Activated naive CD8-positive, alpha-beta T cell treated with anti-CD3 and anti-CD28 coated beads, Interleukin-2, amount 50 U/mL, for 24 hours (primary cell): Measurements from ENCODE around the gene CTXN1.

Source experiments
- ATAC-seq: fragments of 150-1000 bp; cut with Tn5 transposase; one replicate; pipeline ENCODE4 v1.10.0; 2021
- DNase-seq: peaks from one replicate; pipeline ENCODE4 v3.0.0; 2021
- H3K27ac Mint-ChIP-seq: one replicate; pipeline ENCODE4 v1.8.0; 2021; ENCODE audit warnings: mild to moderate bottlenecking, mixed read lengths
- H3K27me3 Mint-ChIP-seq: one replicate; pipeline ENCODE4 v1.8.0; 2021; ENCODE audit warnings: mixed read lengths
- H3K36me3 Mint-ChIP-seq: one replicate; pipeline ENCODE4 v1.8.0; 2021; ENCODE audit warnings: low read depth, mixed read lengths
- H3K4me1 Mint-ChIP-seq: one replicate; pipeline ENCODE4 v1.8.0; 2021; ENCODE audit warnings: mixed read lengths
- H3K4me3 Mint-ChIP-seq: one replicate; pipeline ENCODE4 v1.8.0; 2021; ENCODE audit warnings: mild to moderate bottlenecking, moderate library complexity, mixed read lengths
- H3K9me3 Mint-ChIP-seq: one replicate; pipeline ENCODE4 v1.8.0; 2021; ENCODE audit warnings: mixed read lengths

Gene CTXN1

GRCh38 chr19:7916955-7917266, 9.0 kb downstream of the CTXN1 start:
- H3K4me3 Mint-ChIP-seq, result peak overlapping the region; percentile 70
- H3K36me3 Mint-ChIP-seq, result peaks cover 5% of the 10 kb centered on the region
- peak overlapping the region; percentile 39 for H3K27ac Mint-ChIP-seq
- no peaks in the 10 kb centered on the region for H3K9me3 Mint-ChIP-seq
- peaks cover 27% of the 10 kb centered on the region for H3K4me1 Mint-ChIP-seq
- ATAC-seq (no peak), DNase-seq (no peak)
- peaks cover 34% of the 10 kb centered on the region for H3K27me3 Mint-ChIP-seq

GRCh38 chr19:7916103-7916954, 9.6 kb downstream of the CTXN1 start:
- no peaks in the 10 kb centered on the region for H3K9me3 Mint-ChIP-seq
- DNase-seq (peak; percentile 71), ATAC-seq (peak; percentile 6)
- peaks cover 27% of the 10 kb centered on the region for H3K4me1 Mint-ChIP-seq
- H3K27me3 Mint-ChIP-seq, result peaks cover 34% of the 10 kb centered on the region
- peak overlapping the region; percentile 70 for H3K4me3 Mint-ChIP-seq
- H3K27ac Mint-ChIP-seq, result no peak overlapping the region
- peaks cover 6% of the 10 kb centered on the region for H3K36me3 Mint-ChIP-seq

- peaks cover 34% of the 10 kb centered on the region for H3K27me3 Mint-ChIP-seq
- H3K27ac Mint-ChIP-seq, result no peak overlapping the region
- ATAC-seq (no peak), DNase-seq (no peak)
- peaks cover 23% of the 10 kb centered on the region for H3K4me1 Mint-ChIP-seq
- H3K36me3 Mint-ChIP-seq, result peaks cover 10% of the 10 kb centered on the region
- peak overlapping the region; percentile 61 for H3K4me3 Mint-ChIP-seq
- no peaks in the 10 kb centered on the region for H3K9me3 Mint-ChIP-seq
Measured at GRCh38 chr19:7915250-7916102, 10.5 kb downstream of the CTXN1 start.

- Mint-ChIP-seq H3K36me3 (peaks cover 10% of the 10 kb centered on the region), H3K27ac (no peak within 1 kb of the TSS), H3K9me3 (no peaks in the 10 kb centered on the region), H3K4me3 (peak within 1 kb of the TSS; percentile 61), H3K4me1 (peaks cover 18% of the 10 kb centered on the region), H3K27me3 (peaks cover 29% of the 10 kb centered on the region)
- no peak for DNase-seq
- ATAC-seq, result no peak
Measured at GRCh38 chr19:7914598-7915045, 11.3 kb downstream of the CTXN1 start, which contains the start of gene TGFBR3L. Gene TGFBR3L, plus strand, starts transcription at chr19:7914830.

GRCh38 chr19:7914099-7914498, 11.8 kb downstream of the CTXN1 start:
- Mint-ChIP-seq H3K27me3 (peaks cover 26% of the 10 kb centered on the region), H3K4me1 (peaks cover 16% of the 10 kb centered on the region), H3K36me3 (peaks cover 10% of the 10 kb centered on the region), H3K4me3 (no peak overlapping the region), H3K27ac (no peak overlapping the region), H3K9me3 (no peaks in the 10 kb centered on the region)
- DNase-seq (no peak), ATAC-seq (no peak)

GRCh38 chr19:7913652-7914051, 12.3 kb downstream of the CTXN1 start:
- peaks cover 10% of the 10 kb centered on the region for H3K36me3 Mint-ChIP-seq
- no peak overlapping the region for H3K27ac Mint-ChIP-seq
- H3K4me1 Mint-ChIP-seq, result peaks cover 16% of the 10 kb centered on the region
- DNase-seq, result no peak
- H3K9me3 Mint-ChIP-seq, result no peaks in the 10 kb centered on the region
- H3K4me3 Mint-ChIP-seq, result no peak overlapping the region
- peaks cover 24% of the 10 kb centered on the region for H3K27me3 Mint-ChIP-seq
- no peak for ATAC-seq

GRCh38 chr19:7912697-7913564, 13.0 kb downstream of the CTXN1 start:
- Mint-ChIP-seq H3K4me3 (no peak overlapping the region), H3K36me3 (peaks cover 10% of the 10 kb centered on the region), H3K27ac (no peak overlapping the region)

GRCh38 chr19:7912144-7912696, 13.7 kb downstream of the CTXN1 start:
- H3K4me3 Mint-ChIP-seq, result no peak overlapping the region
- H3K27ac Mint-ChIP-seq, result no peak overlapping the region
- peaks cover 13% of the 10 kb centered on the region for H3K4me1 Mint-ChIP-seq
- ATAC-seq (no peak), DNase-seq (no peak)
- H3K9me3 Mint-ChIP-seq, result no peaks in the 10 kb centered on the region
- peaks cover 15% of the 10 kb centered on the region for H3K27me3 Mint-ChIP-seq
- H3K36me3 Mint-ChIP-seq, result peaks cover 10% of the 10 kb centered on the region

More at GRCh38 chr19:7912697-7913564, 13.0 kb downstream of the CTXN1 start:
- ATAC-seq (no peak), DNase-seq (no peak)
- H3K4me1 Mint-ChIP-seq, result peaks cover 12% of the 10 kb centered on the region
- H3K9me3 Mint-ChIP-seq, result no peaks in the 10 kb centered on the region
- peaks cover 17% of the 10 kb centered on the region for H3K27me3 Mint-ChIP-seq

- DNase-seq, result no peak
- no peaks in the 10 kb centered on the region for H3K9me3 Mint-ChIP-seq
- H3K27me3 Mint-ChIP-seq, result peaks cover 12% of the 10 kb centered on the region
- no peak overlapping the region for H3K4me3 Mint-ChIP-seq
- peaks cover 10% of the 10 kb centered on the region for H3K36me3 Mint-ChIP-seq
- peaks cover 11% of the 10 kb centered on the region for H3K4me1 Mint-ChIP-seq
- ATAC-seq, result no peak
- no peak overlapping the region for H3K27ac Mint-ChIP-seq
Measured at GRCh38 chr19:7911508-7912143, 14.3 kb downstream of the CTXN1 start.

- H3K4me1 Mint-ChIP-seq, result peaks cover 12% of the 10 kb centered on the region
- no peak for ATAC-seq
- H3K27me3 Mint-ChIP-seq, result peaks cover 10% of the 10 kb centered on the region
- H3K27ac Mint-ChIP-seq, result no peak overlapping the region
- H3K36me3 Mint-ChIP-seq, result peaks cover 13% of the 10 kb centered on the region
- H3K9me3 Mint-ChIP-seq, result no peaks in the 10 kb centered on the region
- no peak overlapping the region for H3K4me3 Mint-ChIP-seq
- no peak for DNase-seq
Measured at GRCh38 chr19:7910321-7911161, 15.4 kb downstream of the CTXN1 start.

- no peak for ATAC-seq
- Mint-ChIP-seq H3K4me3 (no peak overlapping the region), H3K36me3 (peaks cover 19% of the 10 kb centered on the region), H3K4me1 (peaks cover 16% of the 10 kb centered on the region), H3K27me3 (no peaks in the 10 kb centered on the region), H3K27ac (no peak overlapping the region), H3K9me3 (no peaks in the 10 kb centered on the region)
- DNase-seq, result no peak
Measured at GRCh38 chr19:7909471-7910067, 16.4 kb downstream of the CTXN1 start.

- no peak overlapping the region for H3K4me3 Mint-ChIP-seq
- no peak for ATAC-seq
- H3K9me3 Mint-ChIP-seq, result no peaks in the 10 kb centered on the region
- H3K36me3 Mint-ChIP-seq, result peaks cover 19% of the 10 kb centered on the region
- no peaks in the 10 kb centered on the region for H3K27me3 Mint-ChIP-seq
- no peak for DNase-seq
- H3K4me1 Mint-ChIP-seq, result peaks cover 19% of the 10 kb centered on the region
- H3K27ac Mint-ChIP-seq, result no peak overlapping the region
Measured at GRCh38 chr19:7908742-7909461, 17.0 kb downstream of the CTXN1 start.
